Muscle layer of duodenum (tissue), 2 donors: ENCODE data around the gene PYGB.

ENCODE experiments used
- H3K27ac ChIP-seq: one replicate; pipeline ENCODE4 v1.7.0; 2013; ENCODE audit warnings: mild to moderate bottlenecking, low read length
- H3K27me3 ChIP-seq: one replicate; pipeline ENCODE4 v1.7.0; 2013; ENCODE audit warnings: low read depth, mild to moderate bottlenecking, control low read depth, low read length
- H3K36me3 ChIP-seq, 2 donors: one replicate each; pipeline ENCODE4 v1.7.0; 2013; ENCODE audit warnings: low read length in 2 of 2, control low read depth in 1 of 2, mild to moderate bottlenecking in 1 of 2; ENCODE audit not compliant: insufficient read depth in 2 of 2, control insufficient read depth in 1 of 2
- H3K4me1 ChIP-seq, 2 donors: one replicate each; pipeline ENCODE4 v1.7.0; 2013; ENCODE audit warnings: low read length in 2 of 2, mild to moderate bottlenecking in 2 of 2, control low read depth in 1 of 2, moderate library complexity in 1 of 2; ENCODE audit not compliant: insufficient read depth in 2 of 2, control insufficient read depth in 1 of 2
- H3K4me3 ChIP-seq, 2 donors: one replicate each; pipeline ENCODE4 v1.7.0; 2013; ENCODE audit warnings: low read length in 2 of 2, low read depth in 1 of 2, mild to moderate bottlenecking in 1 of 2
- H3K9me3 ChIP-seq, 2 donors: one replicate each; pipeline ENCODE4 v1.7.0; 2013; ENCODE audit warnings: low read length in 2 of 2, control low read depth in 1 of 2, mild to moderate bottlenecking in 1 of 2; ENCODE audit not compliant: control insufficient read depth in 1 of 2
- donor health status: healthy.

Gene PYGB

GRCh38 chr20:25316506-25317190 is 68.8 kb downstream of the PYGB start:
- Histone ChIP-seq H3K36me3 (peaks cover 2 to 12% of the 10 kb centered on the region in 2 donors), H3K4me3 (no peak overlapping the region), H3K9me3 (no peaks in the 10 kb centered on the region), H3K27me3 (no peaks in the 10 kb centered on the region), H3K4me1 (peaks cover 0 to 4% of the 10 kb centered on the region in 2 donors), H3K27ac (no peak overlapping the region)

GRCh38 chr20:25317351-25318075 is 69.6 kb downstream of the PYGB start:
- Histone ChIP-seq H3K36me3 (peaks cover 6 to 16% of the 10 kb centered on the region in 2 donors), H3K9me3 (no peaks in the 10 kb centered on the region), H3K27me3 (no peaks in the 10 kb centered on the region), H3K27ac (no peak overlapping the region), H3K4me1 (peaks cover 0 to 4% of the 10 kb centered on the region in 2 donors), H3K4me3 (no peak overlapping the region)

- Histone ChIP-seq H3K9me3 (no peaks in the 10 kb centered on the region), H3K4me1 (peaks cover under 1 to 4% of the 10 kb centered on the region in 2 donors), H3K36me3 (peaks cover 6 to 16% of the 10 kb centered on the region in 2 donors), H3K4me3 (no peak overlapping the region), H3K27me3 (no peaks in the 10 kb centered on the region), H3K27ac (peak overlapping the region; percentile 16)
Measured at GRCh38 chr20:25318471-25319240, 70.8 kb downstream of the PYGB start.

- Histone ChIP-seq H3K4me1 (peaks cover 4 to 6% of the 10 kb centered on the region in 2 donors), H3K4me3 (no peak overlapping the region), H3K36me3 (peaks cover 6 to 13% of the 10 kb centered on the region in 2 donors), H3K9me3 (no peaks in the 10 kb centered on the region), H3K27me3 (no peaks in the 10 kb centered on the region), H3K27ac (peak overlapping the region; percentile 16)
Measured at GRCh38 chr20:25319241-25320034, 71.6 kb downstream of the PYGB start.

- Histone ChIP-seq H3K4me1 (peaks cover 4 to 6% of the 10 kb centered on the region in 2 donors), H3K27me3 (no peaks in the 10 kb centered on the region), H3K9me3 (no peaks in the 10 kb centered on the region), H3K27ac (no peak overlapping the region), H3K4me3 (no peak overlapping the region), H3K36me3 (peaks cover 6 to 9% of the 10 kb centered on the region in 2 donors)
Measured at GRCh38 chr20:25320035-25320800, 72.3 kb downstream of the PYGB start.

GRCh38 chr20:25321262-25321831 is 73.5 kb downstream of the PYGB start:
- Histone ChIP-seq H3K27ac (peak overlapping the region; percentile 32), H3K36me3 (peaks cover 6 to 9% of the 10 kb centered on the region in 2 donors)

GRCh38 chr20:25321991-25322390 is 74.1 kb downstream of the PYGB start:
- H3K27me3 ChIP-seq = no peaks in the 10 kb centered on the region
- H3K9me3 ChIP-seq = no peaks in the 10 kb centered on the region
- peak overlapping the region; percentile 32 for H3K27ac ChIP-seq
- peaks cover 6 to 9% of the 10 kb centered on the region in 2 donors for H3K36me3 ChIP-seq
- H3K4me3 ChIP-seq = no peak overlapping the region
- peaks cover 4 to 6% of the 10 kb centered on the region in 2 donors for H3K4me1 ChIP-seq

More at GRCh38 chr20:25321262-25321831, 73.5 kb downstream of the PYGB start:
- no peak overlapping the region for H3K4me3 ChIP-seq
- H3K4me1 ChIP-seq = peaks cover 4 to 6% of the 10 kb centered on the region in 2 donors
- no peaks in the 10 kb centered on the region for H3K9me3 ChIP-seq
- H3K27me3 ChIP-seq = no peaks in the 10 kb centered on the region

- Histone ChIP-seq H3K4me1 (peaks cover 0 to 6% of the 10 kb centered on the region in 2 donors), H3K4me3 (no peak overlapping the region), H3K27ac (no peak overlapping the region), H3K36me3 (peaks cover 6 to 9% of the 10 kb centered on the region in 2 donors), H3K27me3 (no peaks in the 10 kb centered on the region), H3K9me3 (no peaks in the 10 kb centered on the region)
Measured at GRCh38 chr20:25323496-25324246, 75.8 kb downstream of the PYGB start.

- Histone ChIP-seq H3K4me3 (no peak overlapping the region), H3K36me3 (peaks cover 6 to 9% of the 10 kb centered on the region in 2 donors), H3K9me3 (no peaks in the 10 kb centered on the region), H3K4me1 (peaks cover 0 to 6% of the 10 kb centered on the region in 2 donors), H3K27me3 (no peaks in the 10 kb centered on the region), H3K27ac (no peak overlapping the region)
Measured at GRCh38 chr20:25324412-25324811, 76.5 kb downstream of the PYGB start.
